Measurements from ENCODE around the gene ERCC8.
"Not testable (repeated sequence)": the region's sequence is repeated elsewhere in the genome, so short reads cannot be mapped to it uniquely, and the experiment has no call there.

DNA sequence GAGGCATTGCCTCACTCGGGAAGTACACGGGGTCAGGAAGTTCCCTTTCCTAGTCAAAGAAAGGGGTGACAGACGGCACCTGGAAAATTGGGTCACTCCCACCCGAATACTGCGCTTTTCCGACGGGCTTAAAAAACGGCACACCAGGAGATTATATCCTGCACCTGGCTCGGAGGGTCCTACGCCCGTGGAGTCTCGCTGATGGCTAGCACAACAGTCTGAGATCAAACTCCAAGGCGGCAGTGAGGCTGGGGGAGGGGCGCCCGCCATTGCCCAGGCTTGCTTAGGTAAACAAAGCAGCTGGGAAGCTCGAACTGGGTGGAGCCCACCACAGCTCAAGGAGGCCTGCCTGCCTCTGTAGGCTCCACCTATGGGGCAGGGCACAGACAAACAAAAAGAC lies 84.3 kb downstream of the ERCC8 start:
- TF ChIP-seq EP300 (conservative IDR thresholded peaks at IDR 0.05; ENCODE audit: poor library complexity, severe bottlenecking); TAF1 (IDR thresholded peaks at IDR 0.05; ENCODE audit: low read depth); RAD21 (conservative IDR thresholded peaks at IDR 0.05): not testable (repeated sequence)
- TF ChIP-seq, protein P1, sequence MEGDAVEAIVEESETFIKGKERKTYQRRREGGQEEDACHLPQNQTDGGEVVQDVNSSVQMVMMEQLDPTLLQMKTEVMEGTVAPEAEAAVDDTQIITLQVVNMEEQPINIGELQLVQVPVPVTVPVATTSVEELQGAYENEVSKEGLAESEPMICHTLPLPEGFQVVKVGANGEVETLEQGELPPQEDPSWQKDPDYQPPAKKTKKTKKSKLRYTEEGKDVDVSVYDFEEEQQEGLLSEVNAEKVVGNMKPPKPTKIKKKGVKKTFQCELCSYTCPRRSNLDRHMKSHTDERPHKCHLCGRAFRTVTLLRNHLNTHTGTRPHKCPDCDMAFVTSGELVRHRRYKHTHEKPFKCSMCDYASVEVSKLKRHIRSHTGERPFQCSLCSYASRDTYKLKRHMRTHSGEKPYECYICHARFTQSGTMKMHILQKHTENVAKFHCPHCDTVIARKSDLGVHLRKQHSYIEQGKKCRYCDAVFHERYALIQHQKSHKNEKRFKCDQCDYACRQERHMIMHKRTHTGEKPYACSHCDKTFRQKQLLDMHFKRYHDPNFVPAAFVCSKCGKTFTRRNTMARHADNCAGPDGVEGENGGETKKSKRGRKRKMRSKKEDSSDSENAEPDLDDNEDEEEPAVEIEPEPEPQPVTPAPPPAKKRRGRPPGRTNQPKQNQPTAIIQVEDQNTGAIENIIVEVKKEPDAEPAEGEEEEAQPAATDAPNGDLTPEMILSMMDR (IDR thresholded peaks at IDR 0.05; ENCODE audit: poor library complexity, severe bottlenecking): not testable (repeated sequence)

All from neural cell (in vitro differentiated cells).